Adrenal gland (tissue), 12 donors: Measurements from ENCODE around the gene FKRP. TPM values are rescaled to one million over a fixed set of nuclear protein-coding genes. Genes with fewer than 3 reads are reported as not detected.

Source experiments
- DNase-seq, 7 donors: peaks; one replicate each; pipeline ENCODE4 v3.0.0-alpha.2; 2019 to 2020
- H3K27ac ChIP-seq, 5 donors: fragments of 200-600 bp; sonication (generic) in 4 of 5; 1 replicate in 3 of 5; 2 replicates in 2 of 5; pipeline versions ENCODE4 v1.5.1 to v1.8.0; 2016 to 2020; ENCODE audit warnings: mild to moderate bottlenecking in 1 of 5
- H3K27me3 ChIP-seq: fragments of 200-600 bp; 2 replicates; pipeline ENCODE4 v1.8.0; 2021
- H3K36me3 ChIP-seq, 2 donors: fragments of 200-600 bp; replicated peaks in 1 of 2; 1 replicate in 1 of 2; 2 replicates in 1 of 2; pipeline versions ENCODE4 v1.5.1 to v1.8.0; 2018 to 2022
- H3K4me1 ChIP-seq, 2 donors: fragments of 200-600 bp; replicated peaks in 1 of 2; 1 replicate in 1 of 2; 2 replicates in 1 of 2; pipeline versions ENCODE4 v1.5.1 to v1.8.0; 2018 to 2021
- H3K4me3 ChIP-seq, 4 donors: fragments of 200-600 bp; sonication (generic) in 3 of 4; one replicate each; pipeline ENCODE4 v1.5.1; 2016 to 2018
- H3K9me3 ChIP-seq, 3 donors: fragments of 200-600 bp; sonication (generic) in 1 of 3; replicated peaks in 1 of 3; 1 replicate in 2 of 3; 2 replicates in 1 of 3; pipeline versions ENCODE4 v1.5.1 to v1.8.0; 2016 to 2021
- CTCF ChIP-seq, 6 experiments: fragments of 450-650 bp in 4 of 6; fragments of 200-600 bp in 2 of 6; sonication (generic) in 1 of 6; IDR thresholded peaks; 1 replicate in 5 of 6; 2 replicates in 1 of 6; pipeline versions ENCODE4 v1.5.1 to v1.8.0; 2016 to 2021; ENCODE audit warnings: antibody characterized with exemption in 6 of 6, mild to moderate bottlenecking in 2 of 6, moderate library complexity in 1 of 6
- POLR2A ChIP-seq, 2 donors: fragments of 450-650 bp; IDR thresholded peaks; one replicate each; pipeline ENCODE4 v1.6.1; 2017; ENCODE audit warnings: antibody characterized with exemption in 2 of 2, mild to moderate bottlenecking in 2 of 2, moderate library complexity in 1 of 2
- WGBS, 4 donors: extraction: QIAGEN DNeasy Blood & Tissue Kit in 2 of 4; methylation state at CpG; one replicate each; pipeline versions ENCODE4 v1.1.5 to v1.1.7; 2013 to 2017; 5-methylcytosine and 5-hydroxymethylcytosine counted together
- intact Hi-C, 2 donors: fragments of 100-400 bp; cut with DNase I; formaldehyde crosslinking; loops; one replicate each; pipeline versions ENCODE4 v1.14.1 to v1.15.0; 2022 to 2023
- polyA plus RNA-seq, 3 donors: library from polyadenylated mRNA; stranded (reverse); fragments of 200-250 nt in 2 of 3; fragments of 350-450 nt in 1 of 3; fragmentation: Illumina TruSeq in 1 of 3; extraction: RNeasy Lipid Tissue Mini Kit (QIAGEN cat#74804) in 1 of 3; gene quantifications; one replicate each; pipeline ENCODE4 v1.2.3, GENCODE V29; 2013 to 2014
- total RNA-seq, 9 donors: library from RNA; depleted of rRNA in 4 of 9; stranded (reverse); fragments of >200 nt in 4 of 9; fragments of 120-200 nt in 1 of 9; fragmentation: NEBNext Ultra II Directional in 1 of 9; extraction: Animal tissue kit (Norgen Biotek cat#: 25700) in 1 of 9; gene quantifications; one replicate each; pipeline versions ENCODE4 v1.1.0 to v1.2.4, GENCODE V29; 2013 to 2023
- donor health status: healthy with polysubstance abuse.
- donor health status: Bipolar disorder and iron deficiency.
- donor health status: DM: yes; HTN: yes; CAD: no.
- donor health status: DM: no; HTN: no; CAD: no.
- donor health status: DM: no; HTN: no; CAD: no.
- donor health status: DM: yes; HTN: yes; CAD: no.

The FKRP gene
- total and polyA plus RNA-seq, 12 donors, result 5.5 to 31.2 (median 16.7) TPM

- Histone ChIP-seq H3K4me1 (peaks cover 18 to 25% of the 10 kb centered on the region in 2 donors), H3K36me3 (peaks cover 0 to 19% of the 10 kb centered on the region in 2 donors), H3K27ac (peak overlapping the region in 4 of 5 donors; percentile 67 to 95 (median 82)), H3K27me3 (no peaks in the 10 kb centered on the region), H3K9me3 (no peaks in the 10 kb centered on the region), H3K4me3 (peak overlapping the region; percentile 38 to 87 (median 82))
- WGBS, 4 donors, result 0 to 2% (median 0%) methylated on average over 10 to 20 of the region's 20 CpGs
- intact Hi-C loops, result no loop called here
- peak in 1 of 7 donors; percentile 35 for DNase-seq
- no peak for TF ChIP-seq CTCF (IDR thresholded peaks at IDR 0.05)
- TF ChIP-seq POLR2A (IDR thresholded peaks at IDR 0.05), result no peak
Measured at GRCh38 chr19:46716672-46717033, 29.2 kb upstream of the FKRP start.

- DNase-seq, result peak; percentile 86 to 94 (median 91)
- H3K9me3 ChIP-seq, result no peaks in the 10 kb centered on the region
- H3K27me3 ChIP-seq, result no peaks in the 10 kb centered on the region
- TF ChIP-seq CTCF (IDR thresholded peaks at IDR 0.05) (no peak), POLR2A (IDR thresholded peaks at IDR 0.05) (no peak)
- H3K36me3 ChIP-seq, result peaks cover 0 to 24% of the 10 kb centered on the region in 2 donors
- peak within 1 kb of the TSS; percentile 41 to 95 (median 78) for H3K27ac ChIP-seq
- 0 to 1% (median 0%) methylated on average over 2 to 52 of the region's 52 CpGs for WGBS, 4 donors
- H3K4me3 ChIP-seq, result peak within 1 kb of the TSS; percentile 73 to 87 (median 82)
- H3K4me1 ChIP-seq, result peaks cover 18 to 25% of the 10 kb centered on the region in 2 donors
- intact Hi-C loops, result no loop called here
Measured at GRCh38 chr19:46717034-46717715, 28.7 kb upstream of the FKRP start, which contains the start of gene PRKD2. Gene PRKD2, minus strand, starts transcription at chr19:46717114. Its CDS starts 744 bp downstream, at chr19:46716370.

- intact Hi-C loops, result no loop called here
- no peaks in the 10 kb centered on the region for H3K9me3 ChIP-seq
- H3K4me3 ChIP-seq, result peak overlapping the region in 2 of 4 donors; percentile 82 to 87
- peaks cover 0 to 30% of the 10 kb centered on the region in 2 donors for H3K36me3 ChIP-seq
- H3K4me1 ChIP-seq, result peaks cover 18 to 25% of the 10 kb centered on the region in 2 donors
- TF ChIP-seq POLR2A (IDR thresholded peaks at IDR 0.05) (no peak), CTCF (IDR thresholded peaks at IDR 0.05) (no peak)
- WGBS, 4 donors, result 21 to 34% (median 24%) methylated on average over 5 to 9 of the region's 9 CpGs; no CpG with 5 or more reads in 1 of the 4 donors
- peak overlapping the region in 2 of 5 donors; percentile 85 to 95 for H3K27ac ChIP-seq
- H3K27me3 ChIP-seq, result no peaks in the 10 kb centered on the region
- no peak for DNase-seq
Measured at GRCh38 chr19:46717716-46718143, 28.1 kb upstream of the FKRP start.

GRCh38 chr19:46718157-46718933 lies 27.5 kb upstream of the FKRP start:
- H3K36me3 ChIP-seq, result peaks cover 0 to 36% of the 10 kb centered on the region in 2 donors
- 49 to 65% (median 58%) methylated on average over 9 to 17 of the region's 17 CpGs for WGBS, 4 donors
- H3K9me3 ChIP-seq, result no peaks in the 10 kb centered on the region
- peak overlapping the region in 2 of 5 donors; percentile 85 to 95 for H3K27ac ChIP-seq
- intact Hi-C loops, result no loop called here
- no peaks in the 10 kb centered on the region for H3K27me3 ChIP-seq
- peak in 1 of 7 donors; percentile 53 for DNase-seq
- peaks cover 18 to 25% of the 10 kb centered on the region in 2 donors for H3K4me1 ChIP-seq
- H3K4me3 ChIP-seq, result peak overlapping the region in 1 of 4 donors; percentile 87
- TF ChIP-seq POLR2A (IDR thresholded peaks at IDR 0.05), result no peak
- TF ChIP-seq CTCF (IDR thresholded peaks at IDR 0.05), result no peak
